Iris pigment epithelial cell (primary cell): ENCODE data around the gene SMARCD2.

Experiments used
- DNase-seq: peaks from one replicate; pipeline ENCODE4 v3.0.0-alpha.2; 2011; ENCODE audit warnings: low read depth

SMARCD2 gene

GRCh38 chr17:63850401-63850800 is 7.9 kb upstream of the SMARCD2 start:
- DNase-seq = no peak

GRCh38 chr17:63848834-63849689 is 6.6 kb upstream of the SMARCD2 start:
- DNase-seq = peak; percentile 85

GRCh38 chr17:63847525-63848249 is 5.2 kb upstream of the SMARCD2 start:
- DNase-seq = no peak

GRCh38 chr17:63845509-63845908 is 3.0 kb upstream of the SMARCD2 start:
- no peak for DNase-seq

GRCh38 chr17:63843910-63844677 is 1.6 kb upstream of the SMARCD2 start:
- DNase-seq = no peak

- peak; percentile 55 for DNase-seq
Observed at GRCh38 chr17:63843387-63843888, 953 bp upstream of the SMARCD2 start.

GRCh38 chr17:63842173-63842539 is 329 bp downstream of the SMARCD2 start:
- no peak for DNase-seq

GRCh38 chr17:63841350-63842172 is 924 bp downstream of the SMARCD2 start:
- peak; percentile 54 for DNase-seq

- DNase-seq = no peak
Observed at GRCh38 chr17:63840591-63841349, 1.7 kb downstream of the SMARCD2 start.

GRCh38 chr17:63838631-63839171 is 3.8 kb downstream of the SMARCD2 start:
- DNase-seq = peak; percentile 84

GRCh38 chr17:63837962-63838600 is 4.4 kb downstream of the SMARCD2 start:
- no peak for DNase-seq

GRCh38 chr17:63837480-63837879 is 5.0 kb downstream of the SMARCD2 start:
- DNase-seq = no peak

- no peak for DNase-seq
Observed at GRCh38 chr17:63836811-63837210, 5.7 kb downstream of the SMARCD2 start.

- DNase-seq = no peak
Observed at GRCh38 chr17:63835167-63835720, 7.2 kb downstream of the SMARCD2 start.

- DNase-seq = peak; percentile 70
Observed at GRCh38 chr17:63834431-63835166, 7.9 kb downstream of the SMARCD2 start.

- no peak for DNase-seq
Observed at GRCh38 chr17:63833741-63834373, 8.6 kb downstream of the SMARCD2 start.

- DNase-seq = no peak
Observed at GRCh38 chr17:63833026-63833740, 9.3 kb downstream of the SMARCD2 start.

GRCh38 chr17:63832455-63832854 is 10.0 kb downstream of the SMARCD2 start:
- DNase-seq = no peak
